ENCODE results near the gene SH2B3.

SH2B3 gene

DNA sequence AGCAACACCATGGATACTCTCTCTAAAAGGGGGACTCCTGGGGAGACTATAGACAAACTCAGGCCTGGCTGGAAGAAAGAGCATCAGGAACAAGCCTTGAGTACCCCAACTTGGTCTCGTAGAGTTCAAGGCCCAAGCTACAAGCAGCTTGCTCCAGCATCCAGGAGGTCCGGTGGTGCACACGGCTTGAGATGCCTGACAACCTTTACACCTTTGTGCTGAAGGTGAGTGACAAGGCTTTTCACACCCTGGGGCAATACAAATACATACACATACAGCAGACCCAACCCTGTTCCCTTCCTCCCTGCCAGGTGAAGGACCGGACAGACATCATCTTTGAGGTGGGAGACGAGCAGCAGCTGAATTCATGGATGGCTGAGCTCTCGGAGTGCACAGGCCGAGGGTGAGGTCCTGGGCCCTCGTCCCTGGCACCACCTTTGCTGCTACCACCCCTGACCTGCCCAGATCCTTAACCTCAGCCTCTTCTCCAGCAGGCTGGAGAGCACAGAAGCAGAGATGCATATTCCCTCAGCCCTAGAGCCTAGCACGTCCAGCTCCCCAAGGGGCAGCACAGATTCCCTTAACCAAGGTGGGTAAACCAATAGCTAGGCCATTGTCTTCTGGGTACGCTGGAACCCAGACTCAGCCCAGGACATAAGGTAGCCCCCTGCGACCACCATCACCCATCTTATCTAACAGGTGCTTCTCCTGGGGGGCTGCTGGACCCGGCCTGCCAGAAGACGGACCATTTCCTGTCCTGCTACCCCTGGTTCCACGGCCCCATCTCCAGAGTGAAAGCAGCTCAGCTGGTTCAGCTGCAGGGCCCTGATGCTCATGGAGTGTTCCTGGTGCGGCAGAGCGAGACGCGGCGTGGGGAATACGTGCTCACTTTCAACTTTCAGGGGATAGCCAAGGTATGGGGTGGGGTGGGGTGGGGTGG lies 41.2 kb downstream of the SH2B3 start:
- TF ChIP-seq, protein P1, sequence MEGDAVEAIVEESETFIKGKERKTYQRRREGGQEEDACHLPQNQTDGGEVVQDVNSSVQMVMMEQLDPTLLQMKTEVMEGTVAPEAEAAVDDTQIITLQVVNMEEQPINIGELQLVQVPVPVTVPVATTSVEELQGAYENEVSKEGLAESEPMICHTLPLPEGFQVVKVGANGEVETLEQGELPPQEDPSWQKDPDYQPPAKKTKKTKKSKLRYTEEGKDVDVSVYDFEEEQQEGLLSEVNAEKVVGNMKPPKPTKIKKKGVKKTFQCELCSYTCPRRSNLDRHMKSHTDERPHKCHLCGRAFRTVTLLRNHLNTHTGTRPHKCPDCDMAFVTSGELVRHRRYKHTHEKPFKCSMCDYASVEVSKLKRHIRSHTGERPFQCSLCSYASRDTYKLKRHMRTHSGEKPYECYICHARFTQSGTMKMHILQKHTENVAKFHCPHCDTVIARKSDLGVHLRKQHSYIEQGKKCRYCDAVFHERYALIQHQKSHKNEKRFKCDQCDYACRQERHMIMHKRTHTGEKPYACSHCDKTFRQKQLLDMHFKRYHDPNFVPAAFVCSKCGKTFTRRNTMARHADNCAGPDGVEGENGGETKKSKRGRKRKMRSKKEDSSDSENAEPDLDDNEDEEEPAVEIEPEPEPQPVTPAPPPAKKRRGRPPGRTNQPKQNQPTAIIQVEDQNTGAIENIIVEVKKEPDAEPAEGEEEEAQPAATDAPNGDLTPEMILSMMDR (conservative IDR thresholded peaks at IDR 0.05; ENCODE audit: low read length), result no peak
- H3K4me3 ChIP-seq (ENCODE audit: low read length), result no peak overlapping the region
- DNase-seq (ENCODE audit: low read depth), result no peak

GRCh38 chr12:111447571-111448265 lies 42.0 kb downstream of the SH2B3 start:
- TF ChIP-seq, protein P1 (conservative IDR thresholded peaks at IDR 0.05; ENCODE audit: low read length), result no peak
- H3K4me3 ChIP-seq (ENCODE audit: low read length), result no peak overlapping the region
- DNase-seq (ENCODE audit: low read depth), result no peak

GRCh38 chr12:111448266-111448830 lies 42.6 kb downstream of the SH2B3 start:
- no peak for DNase-seq (ENCODE audit: low read depth)
- H3K4me3 ChIP-seq (ENCODE audit: low read length), result no peak overlapping the region
- TF ChIP-seq, protein P1 (conservative IDR thresholded peaks at IDR 0.05; ENCODE audit: low read length), result no peak

DNA sequence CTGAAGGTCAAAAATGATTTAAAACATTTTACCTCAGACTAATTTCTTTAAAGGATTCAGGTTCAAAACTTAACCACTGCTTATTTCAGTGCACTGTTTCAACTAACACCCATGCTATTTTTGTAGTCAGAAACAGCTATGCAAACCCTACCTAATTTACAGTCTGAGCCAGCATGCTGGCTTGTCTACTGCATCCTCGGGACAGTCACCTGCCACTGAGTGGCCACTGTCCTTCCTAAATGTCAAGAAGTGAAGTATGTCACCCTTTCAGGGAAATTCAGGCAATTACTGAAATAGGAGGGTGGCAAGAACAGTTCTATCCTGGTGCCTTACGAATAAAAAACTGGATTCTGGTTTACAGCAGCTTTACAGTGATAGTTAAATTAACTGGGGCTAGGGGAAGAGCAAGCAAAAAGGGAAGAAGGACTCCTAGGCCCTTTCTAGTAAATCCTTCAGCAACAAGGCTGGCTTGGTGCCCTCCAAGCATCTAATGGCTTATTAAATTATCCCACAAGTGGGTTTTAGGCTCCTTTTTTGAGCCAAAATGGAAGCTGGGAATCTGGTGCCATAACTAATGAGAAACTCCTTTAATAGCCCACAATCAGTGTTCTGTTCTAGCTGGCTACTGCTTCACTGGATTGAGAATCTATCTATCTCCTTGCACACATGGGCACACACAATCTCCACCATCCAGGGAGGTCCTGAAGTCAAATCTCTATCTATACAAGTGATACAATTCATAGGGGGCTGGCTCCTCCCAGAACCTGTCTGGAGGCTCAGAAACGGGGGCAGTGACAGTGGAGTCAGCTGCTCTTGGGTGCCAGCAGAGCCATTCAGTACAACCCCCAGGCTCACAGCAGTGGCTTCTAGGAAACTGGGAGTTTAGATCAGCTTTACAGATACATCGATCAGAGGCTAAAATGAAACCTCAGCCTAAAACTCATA lies 43.4 kb downstream of the SH2B3 start:
- H3K4me3 ChIP-seq (ENCODE audit: low read length), result no peak overlapping the region
- DNase-seq (ENCODE audit: low read depth), result no peak
- TF ChIP-seq, protein P1 (conservative IDR thresholded peaks at IDR 0.05; ENCODE audit: low read length), result no peak

GRCh38 chr12:111450676-111451075 lies 45.0 kb downstream of the SH2B3 start:
- no peak for DNase-seq (ENCODE audit: low read depth)
- TF ChIP-seq, protein P1 (conservative IDR thresholded peaks at IDR 0.05; ENCODE audit: low read length), result no peak
- no peak overlapping the region for H3K4me3 ChIP-seq (ENCODE audit: low read length)

DNA sequence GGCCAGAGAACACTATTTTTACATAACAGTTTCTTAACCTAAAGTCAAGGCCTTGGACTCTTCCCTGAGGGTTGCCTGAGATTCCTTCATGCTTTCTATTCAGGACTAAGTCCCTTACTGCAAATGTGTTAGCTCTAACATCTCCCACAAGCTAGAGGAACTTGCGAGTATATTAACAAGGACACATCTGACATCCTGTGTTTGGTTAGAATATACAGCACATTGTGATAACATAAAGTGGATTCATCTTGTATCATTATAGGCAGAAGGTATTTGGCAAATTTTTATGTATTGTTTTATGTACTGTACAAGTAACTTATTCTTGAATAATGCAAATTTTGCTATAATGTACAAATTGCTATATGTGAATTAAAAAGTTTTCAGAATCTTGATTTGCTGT lies 45.5 kb downstream of the SH2B3 start:
- DNase-seq (ENCODE audit: low read depth), result no peak
- no peak overlapping the region for H3K4me3 ChIP-seq (ENCODE audit: low read length)
- TF ChIP-seq, protein P1 (conservative IDR thresholded peaks at IDR 0.05; ENCODE audit: low read length), result no peak
